M059J (cell line): ENCODE measurements around the gene NAXE. TPM values are rescaled to one million over a fixed set of nuclear protein-coding genes. Genes with fewer than 3 reads are reported as not detected.
"Not testable (repeated sequence)": the region's sequence is repeated elsewhere in the genome, so short reads cannot be mapped to it uniquely, and the experiment has no call there.

Experiments
- DNase-seq: peaks from one replicate; pipeline ENCODE4 v3.0.0-alpha.2; 2012; ENCODE audit warnings: low read depth
- total RNA-seq: library from RNA; depleted of rRNA; stranded (reverse); fragments of >200 nt; shearing (Covaris generic); gene quantifications from 2 replicates; pipeline ENCODE4 v1.2.3, GENCODE V29; 2014

The NAXE gene
- total RNA-seq, 1 experiment from 2014 or later: 120 TPM

- peak; percentile 52 for DNase-seq
Observed at GRCh38 chr1:156623946-156624813, 32.6 kb downstream of the NAXE start.

DNA sequence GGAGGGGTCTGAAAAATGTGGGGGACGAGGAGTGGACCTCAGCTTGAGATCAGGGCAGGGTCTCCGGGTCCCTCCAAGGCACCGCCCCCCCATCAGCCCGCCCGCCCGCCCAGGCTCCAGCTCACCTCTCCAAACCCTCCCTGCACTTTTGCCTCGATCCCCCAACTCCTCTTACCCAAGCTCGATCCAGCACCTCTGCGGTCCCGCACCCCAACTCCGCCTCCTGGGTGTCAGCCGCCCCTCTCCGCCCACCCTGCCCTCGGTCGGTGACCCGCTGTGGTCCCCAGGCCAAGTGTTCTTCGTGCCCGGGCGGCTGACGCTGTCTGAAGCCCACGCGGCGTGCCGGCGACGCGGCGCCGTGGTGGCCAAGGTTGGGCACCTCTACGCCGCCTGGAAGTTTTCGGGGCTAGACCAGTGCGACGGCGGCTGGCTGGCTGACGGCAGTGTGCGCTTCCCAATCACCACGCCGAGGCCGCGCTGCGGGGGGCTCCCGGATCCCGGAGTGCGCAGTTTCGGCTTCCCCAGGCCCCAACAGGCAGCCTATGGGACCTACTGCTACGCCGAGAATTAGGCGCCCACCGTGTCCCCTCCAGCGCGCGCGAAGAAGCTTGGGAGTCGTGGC, 33.3 kb downstream of the NAXE start:
- no peak for DNase-seq

DNA sequence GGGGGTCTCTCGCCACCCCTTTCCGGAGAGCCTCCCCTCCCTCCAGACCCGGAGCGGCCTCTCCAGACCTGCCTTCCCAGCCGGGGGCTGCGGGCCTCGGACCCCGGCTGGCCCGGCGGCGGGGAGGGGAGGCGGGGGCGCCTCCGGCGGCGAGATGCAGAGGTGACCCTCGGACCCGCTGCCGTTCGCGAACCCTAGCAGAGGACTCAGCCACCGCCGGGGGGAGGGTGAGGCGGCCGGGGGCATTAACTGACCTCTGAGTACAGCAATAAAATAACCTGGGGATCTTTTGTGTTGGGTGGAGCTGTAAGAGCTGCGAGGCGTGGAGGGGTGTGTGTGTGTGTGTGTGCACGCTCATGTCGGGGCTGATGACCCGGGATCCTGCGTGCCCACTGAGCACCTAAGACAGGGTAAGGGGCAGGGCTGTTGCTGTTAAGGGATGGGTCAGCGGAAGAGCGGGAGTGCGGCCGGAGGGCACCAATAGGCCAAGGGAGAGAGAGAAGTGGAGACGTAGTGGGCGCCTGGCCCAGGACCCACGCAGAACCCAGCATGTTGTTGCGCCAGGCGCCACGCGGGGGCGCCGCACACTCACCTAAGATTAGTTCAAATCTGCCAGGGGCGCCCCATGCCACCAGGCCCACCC, 34.0 kb downstream of the NAXE start:
- peak; percentile 28 for DNase-seq

- no peak for DNase-seq
Observed at GRCh38 chr1:156626079-156626438, 34.5 kb downstream of the NAXE start.

DNA sequence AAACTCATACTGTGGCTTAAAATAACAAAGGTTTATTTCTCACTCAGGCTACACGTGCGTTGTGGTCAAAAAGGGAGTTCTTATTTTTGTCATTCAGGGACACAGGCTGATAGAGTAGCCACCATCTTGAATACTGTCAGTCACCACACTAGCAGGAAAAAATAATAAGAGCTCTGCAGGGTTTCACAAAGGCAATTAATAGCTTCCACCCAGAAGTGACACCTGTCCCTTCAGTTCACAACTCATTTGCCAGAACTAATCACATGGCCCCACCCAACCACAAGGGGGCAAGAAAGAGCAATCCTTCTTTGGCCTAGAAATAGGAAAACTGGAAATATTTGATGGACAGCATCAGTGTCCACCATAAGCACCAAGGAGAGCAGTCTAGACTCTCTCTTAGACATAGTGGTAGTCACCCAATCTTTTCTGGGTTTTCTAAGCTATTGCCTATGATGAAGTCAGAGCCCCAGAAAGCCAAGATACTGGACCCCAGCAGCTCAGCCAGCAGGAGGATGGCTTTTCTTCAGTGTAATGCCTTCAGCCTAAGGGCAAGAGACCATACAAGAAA, 35.8 kb downstream of the NAXE start:
- DNase-seq: peak; percentile 65

DNA sequence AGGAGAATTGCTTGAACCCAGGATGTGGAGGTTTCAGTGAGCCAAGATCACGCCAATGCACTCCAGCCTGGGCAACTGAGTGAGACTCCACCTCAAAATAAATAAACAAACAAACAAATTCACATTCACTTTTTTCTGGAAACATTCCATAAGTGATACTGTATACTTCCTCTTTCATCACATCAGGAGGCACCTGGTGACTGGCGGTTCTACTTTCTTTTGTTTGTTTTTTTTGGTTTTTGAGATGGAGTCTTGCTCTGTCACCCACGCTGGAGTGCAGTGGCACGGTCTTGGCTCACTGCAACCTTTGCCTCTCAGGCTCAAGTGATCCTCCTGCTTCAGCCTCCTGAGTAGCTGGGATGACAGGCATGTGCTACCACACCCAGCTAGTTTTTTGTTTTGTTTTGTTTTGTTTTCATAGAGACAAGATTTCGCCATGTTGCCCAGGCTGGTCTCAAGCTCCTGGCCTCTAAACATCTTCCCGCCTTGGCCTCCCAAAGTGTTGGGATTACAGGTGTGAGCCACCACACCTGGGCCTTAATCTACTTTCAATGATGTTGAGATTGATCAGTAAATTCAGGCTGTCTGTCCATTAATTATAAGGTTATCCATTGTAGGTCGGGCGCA, 38.4 kb downstream of the NAXE start:
- no peak for DNase-seq

- DNase-seq: not testable (repeated sequence)
Observed at GRCh38 chr1:156631152-156631551, 39.6 kb downstream of the NAXE start.

- DNase-seq: no peak
Observed at GRCh38 chr1:156632355-156632754, 40.8 kb downstream of the NAXE start.

GRCh38 chr1:156638189-156638985, 46.8 kb downstream of the NAXE start:
- no peak for DNase-seq

DNA sequence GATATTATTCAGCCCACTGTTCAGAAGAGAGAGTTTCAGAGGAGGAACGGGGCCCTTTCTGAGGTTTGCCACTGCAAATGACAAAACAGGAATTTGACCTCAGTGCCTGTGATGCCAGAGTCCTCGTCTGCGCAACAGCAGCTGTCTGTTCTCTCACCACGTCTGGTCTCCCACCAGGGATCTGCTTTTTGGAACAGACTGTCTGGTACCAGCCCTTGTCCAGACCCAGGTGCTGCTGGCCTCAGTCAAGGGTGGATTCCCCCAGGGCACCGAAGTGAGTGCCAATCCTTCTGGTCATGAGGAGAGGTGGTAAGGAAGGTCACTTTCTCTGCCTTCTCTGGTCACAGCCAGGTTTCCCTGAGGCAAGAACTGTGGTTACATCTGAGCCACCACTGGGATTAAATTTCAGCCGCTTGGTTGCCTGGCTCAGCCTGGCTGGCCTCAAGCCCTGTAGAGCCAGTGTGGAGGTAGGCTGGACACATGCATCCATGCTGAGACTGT, 48.1 kb downstream of the NAXE start:
- peak; percentile 98 for DNase-seq

GRCh38 chr1:156640842-156641706, 49.5 kb downstream of the NAXE start:
- no peak for DNase-seq

DNA sequence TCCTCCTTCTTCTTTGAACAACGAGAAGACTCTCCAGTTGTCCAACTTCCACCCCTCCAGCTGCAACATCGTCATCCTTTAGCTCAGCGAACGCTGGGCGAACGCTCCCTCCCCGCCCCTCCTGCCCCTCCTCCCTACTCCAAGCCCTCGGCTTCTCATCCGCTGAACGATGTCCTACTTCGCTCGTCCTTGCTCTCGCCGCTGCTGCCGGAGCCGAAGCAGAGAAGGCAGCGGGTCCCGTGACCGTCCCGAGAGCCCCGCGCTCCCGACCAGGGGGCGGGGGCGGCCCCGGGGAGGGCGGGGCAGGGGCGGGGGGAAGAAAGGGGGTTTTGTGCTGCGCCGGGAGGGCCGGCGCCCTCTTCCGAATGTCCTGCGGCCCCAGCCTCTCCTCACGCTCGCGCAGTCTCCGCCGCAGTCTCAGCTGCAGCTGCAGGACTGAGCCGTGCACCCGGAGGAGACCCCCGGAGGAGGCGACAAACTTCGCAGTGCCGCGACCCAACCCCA, 50.2 kb downstream of the NAXE start, which contains the start of gene BCAN:
TSS of gene BCAN (plus strand) at position 357 of the 504 bp plus-strand sequence. CDS start 3,938 bp downstream, outside the sequence.
- no peak for DNase-seq

- no peak for DNase-seq
Observed at GRCh38 chr1:156642265-156643048, 50.9 kb downstream of the NAXE start.

DNA sequence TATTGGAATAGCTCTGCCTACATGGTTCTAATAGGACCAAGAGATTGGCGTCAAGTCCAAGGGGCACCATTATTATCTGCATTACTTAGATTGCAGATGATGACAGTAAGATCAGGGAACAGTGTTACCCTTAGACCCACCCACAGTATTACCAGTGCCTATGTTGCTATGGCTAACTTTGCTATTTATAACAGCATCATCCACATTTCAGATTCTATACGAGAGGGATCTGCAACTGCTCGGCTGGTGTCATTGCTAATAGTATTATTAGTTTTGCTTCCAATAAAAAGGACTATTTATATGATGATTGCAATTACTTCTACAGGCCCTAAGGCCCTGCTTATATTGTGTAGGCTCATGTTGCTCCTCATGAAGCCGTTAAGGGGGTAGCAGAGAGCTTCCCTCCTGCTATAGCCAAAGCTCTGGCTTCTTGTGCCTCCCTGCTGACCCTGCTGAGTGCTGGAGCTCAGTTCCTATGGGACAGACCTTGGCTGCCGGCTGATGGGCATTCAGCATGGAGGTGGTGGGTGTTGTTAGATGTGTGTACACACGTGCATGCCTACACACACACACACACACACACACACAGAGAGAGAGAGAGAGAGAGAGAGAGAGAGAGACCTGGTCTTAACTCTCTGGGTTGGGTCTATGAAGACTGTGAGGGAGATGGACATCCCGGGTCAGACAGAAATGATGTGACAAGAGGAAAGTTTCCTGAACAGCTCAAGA, 51.6 kb downstream of the NAXE start:
- no peak for DNase-seq

DNA sequence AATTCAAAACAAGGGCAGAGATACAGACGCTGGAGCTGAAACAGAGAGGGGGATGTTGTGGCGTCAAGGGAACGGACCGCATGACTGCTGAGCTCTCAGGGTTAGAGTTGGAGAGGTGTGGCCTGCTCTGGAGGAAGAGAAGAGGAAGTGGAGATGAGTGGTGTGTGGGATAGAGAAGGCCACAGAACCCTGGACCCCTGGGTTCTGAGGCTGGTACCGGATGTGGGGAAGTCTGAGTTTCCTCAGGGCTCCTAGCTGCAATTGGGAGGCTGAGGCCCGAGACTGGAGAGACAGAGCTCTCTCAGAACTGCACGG, 52.2 kb downstream of the NAXE start:
- DNase-seq: no peak
